ENCODE data around the gene AFF4.
"Not testable (repeated sequence)": the region's sequence is repeated elsewhere in the genome, so short reads cannot be mapped to it uniquely, and the experiment has no call there.

The AFF4 gene

GRCh38 chr5:132854992-132855391 lies 108.4 kb downstream of the AFF4 start:
- DNase-seq: not testable (repeated sequence)

DNA sequence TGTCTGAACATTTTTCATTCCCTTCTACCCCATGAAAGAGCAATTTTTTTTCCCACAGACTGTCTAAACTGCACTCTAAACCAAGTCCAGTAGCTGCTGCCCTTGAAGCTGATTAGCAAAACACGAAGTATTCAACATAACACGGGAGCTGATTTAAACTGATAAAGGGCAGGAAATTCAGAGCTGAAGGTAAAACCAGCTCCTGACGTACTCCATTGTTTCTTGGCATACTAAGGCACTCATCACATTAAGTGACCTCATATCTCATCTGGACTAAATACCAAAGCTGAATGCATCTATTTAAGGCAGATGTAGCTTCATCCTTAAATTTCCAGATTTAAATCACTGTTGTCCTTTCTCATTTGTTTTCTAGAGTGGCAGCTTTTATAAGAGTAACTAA lies 109.1 kb downstream of the AFF4 start:
- no peak for DNase-seq

DNA sequence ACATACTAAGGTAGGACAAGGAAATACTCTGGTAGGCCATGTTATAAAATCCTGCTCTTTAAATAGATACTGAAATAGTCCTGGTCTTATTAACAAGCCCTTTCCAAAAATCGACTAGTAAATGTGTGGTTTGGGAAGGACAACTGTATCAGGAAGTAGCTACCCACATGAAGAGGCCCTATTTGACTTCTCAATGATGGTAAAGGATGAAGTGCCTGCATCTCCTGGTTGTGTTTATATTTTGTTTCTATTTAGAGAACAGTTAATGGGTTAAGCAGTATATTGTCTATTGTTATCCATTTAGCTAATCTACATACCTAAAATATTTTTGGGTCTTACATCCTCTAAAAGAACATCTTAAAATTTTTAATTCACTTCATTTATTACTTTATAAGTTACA lies 109.6 kb downstream of the AFF4 start:
- DNase-seq: no peak

GRCh38 chr5:132853323-132853722 lies 110.1 kb downstream of the AFF4 start:
- DNase-seq: no peak

GRCh38 chr5:132850066-132850465 lies 113.4 kb downstream of the AFF4 start:
- DNase-seq: no peak

GRCh38 chr5:132849347-132849746 lies 114.1 kb downstream of the AFF4 start:
- DNase-seq: no peak

DNA sequence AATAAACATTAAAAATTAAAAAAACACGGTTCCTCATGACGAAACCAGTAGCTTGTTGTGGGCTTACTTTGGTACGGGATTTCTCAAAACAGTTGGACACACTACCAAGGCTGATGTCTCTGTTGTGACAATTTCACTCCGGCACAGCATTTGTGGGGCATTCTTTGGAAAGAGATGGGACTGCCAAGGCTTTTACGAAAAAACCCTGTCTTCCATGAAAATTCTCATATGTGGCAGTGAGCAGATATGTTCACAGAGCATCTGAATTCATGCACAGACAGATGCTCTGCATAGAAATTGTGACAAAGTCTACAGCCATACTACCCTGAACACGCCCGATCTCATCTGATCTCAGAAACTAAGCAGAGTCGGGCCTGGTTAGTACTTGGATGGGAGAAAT lies 115.2 kb downstream of the AFF4 start:
- no peak for DNase-seq

GRCh38 chr5:132841305-132841704 lies 122.1 kb downstream of the AFF4 start:
- peak in 1 of 51 donors; percentile 20 for DNase-seq

DNA sequence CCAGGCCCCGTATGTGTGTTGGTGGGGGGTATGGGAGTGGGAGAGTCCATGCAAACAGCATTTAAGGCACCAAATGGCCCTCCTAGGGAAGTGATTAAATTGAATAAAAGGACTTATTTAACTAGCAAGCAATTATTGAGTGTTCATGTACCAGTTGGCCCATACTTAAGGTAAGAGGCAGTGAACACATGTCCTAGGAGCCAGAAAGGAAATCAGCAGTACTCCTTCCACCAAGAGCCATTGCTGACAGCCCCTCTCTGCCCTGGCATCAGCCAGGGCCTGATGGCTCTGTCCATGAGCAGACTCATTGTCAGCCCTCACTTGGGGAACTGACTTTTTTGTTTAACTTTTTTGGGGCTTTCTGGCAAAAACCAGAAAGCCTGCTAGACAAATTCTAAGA lies 122.5 kb downstream of the AFF4 start:
- no peak for DNase-seq

DNA sequence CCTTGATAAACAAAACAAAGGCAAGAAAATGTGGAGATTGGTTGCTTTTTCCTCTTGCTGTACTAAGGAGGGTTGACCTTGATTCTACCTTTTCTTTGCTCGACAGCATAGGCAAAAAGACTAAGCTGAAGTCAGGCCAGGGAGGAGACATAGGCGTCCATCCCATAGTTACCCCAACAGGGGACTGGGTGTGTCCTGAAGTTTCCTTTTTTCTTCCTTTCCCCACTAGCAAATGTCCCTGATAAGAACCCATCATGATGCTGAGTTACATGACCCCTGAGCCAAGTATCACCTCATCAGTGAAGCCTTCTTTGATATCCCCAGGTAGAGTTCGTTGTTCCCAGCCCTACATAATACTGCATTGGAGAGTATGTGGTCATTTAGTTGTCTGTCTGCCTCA lies 123.1 kb downstream of the AFF4 start:
- DNase-seq: no peak

DNA sequence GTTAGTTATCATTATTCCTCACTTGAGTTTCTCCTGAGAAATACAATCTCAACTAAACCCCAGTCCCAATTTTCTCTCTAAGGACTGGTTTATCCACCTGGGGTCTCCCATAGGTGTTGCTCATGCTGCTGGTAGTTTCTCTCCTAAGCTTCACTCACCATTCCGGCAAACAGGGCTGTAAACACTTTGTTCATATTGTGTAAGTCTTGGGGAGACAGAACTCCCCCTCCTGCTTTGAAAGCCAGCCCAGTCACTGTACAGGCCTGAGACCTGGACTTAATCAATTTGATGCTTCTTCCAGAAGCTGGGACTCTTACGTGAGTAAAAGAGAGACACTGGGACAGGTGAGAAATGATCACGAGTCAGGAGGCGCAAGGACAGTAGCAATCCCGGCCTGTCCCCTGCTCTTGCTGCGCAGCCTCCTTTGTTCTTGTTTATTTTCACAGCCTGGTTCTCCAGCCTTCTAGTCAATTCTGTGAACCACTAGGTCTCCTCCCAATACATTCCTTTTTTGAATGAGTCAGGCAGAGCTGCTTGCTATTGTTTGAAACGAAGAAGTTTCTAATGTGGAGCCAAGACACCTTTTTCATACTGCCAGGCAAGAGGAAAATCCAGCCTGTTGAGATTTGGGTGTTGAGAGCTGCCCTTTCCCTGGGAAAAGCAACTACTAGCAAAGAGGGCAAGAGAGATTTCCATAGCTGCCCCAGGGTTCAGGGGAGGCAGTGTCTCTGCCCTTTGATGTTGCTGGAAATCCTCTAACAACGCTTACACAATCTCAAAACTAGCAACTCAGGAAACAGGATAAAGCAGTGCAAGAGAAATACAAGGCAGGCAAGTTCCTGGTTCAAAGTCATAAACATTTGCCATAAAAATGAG lies 123.8 kb downstream of the AFF4 start:
- DNase-seq: no peak

GRCh38 chr5:132838516-132839282 lies 124.7 kb downstream of the AFF4 start:
- no peak for DNase-seq

GRCh38 chr5:132837868-132838267 lies 125.6 kb downstream of the AFF4 start:
- no peak for DNase-seq

GRCh38 chr5:132836852-132837251 lies 126.6 kb downstream of the AFF4 start:
- DNase-seq: no peak

- DNase-seq: no peak
Observed at GRCh38 chr5:132834057-132834456, 129.4 kb downstream of the AFF4 start.

GRCh38 chr5:132832612-132833011 lies 130.8 kb downstream of the AFF4 start:
- DNase-seq: no peak

- DNase-seq: no peak
Observed at GRCh38 chr5:132831095-132831860, 132.2 kb downstream of the AFF4 start.

- DNase-seq: peak in 17 of 51 donors; percentile 22 to 61 (median 39)
Observed at GRCh38 chr5:132830436-132831094, 132.9 kb downstream of the AFF4 start, which contains the start of gene SHROOM1. Gene SHROOM1 (minus strand): TSS chr5:132830647. CDS start chr5:132826140, 4,507 bp downstream.

- peak in 45 of 51 donors; percentile 31 to 85 (median 60) for DNase-seq
Observed at GRCh38 chr5:132829742-132830435, 133.5 kb downstream of the AFF4 start.

DNA sequence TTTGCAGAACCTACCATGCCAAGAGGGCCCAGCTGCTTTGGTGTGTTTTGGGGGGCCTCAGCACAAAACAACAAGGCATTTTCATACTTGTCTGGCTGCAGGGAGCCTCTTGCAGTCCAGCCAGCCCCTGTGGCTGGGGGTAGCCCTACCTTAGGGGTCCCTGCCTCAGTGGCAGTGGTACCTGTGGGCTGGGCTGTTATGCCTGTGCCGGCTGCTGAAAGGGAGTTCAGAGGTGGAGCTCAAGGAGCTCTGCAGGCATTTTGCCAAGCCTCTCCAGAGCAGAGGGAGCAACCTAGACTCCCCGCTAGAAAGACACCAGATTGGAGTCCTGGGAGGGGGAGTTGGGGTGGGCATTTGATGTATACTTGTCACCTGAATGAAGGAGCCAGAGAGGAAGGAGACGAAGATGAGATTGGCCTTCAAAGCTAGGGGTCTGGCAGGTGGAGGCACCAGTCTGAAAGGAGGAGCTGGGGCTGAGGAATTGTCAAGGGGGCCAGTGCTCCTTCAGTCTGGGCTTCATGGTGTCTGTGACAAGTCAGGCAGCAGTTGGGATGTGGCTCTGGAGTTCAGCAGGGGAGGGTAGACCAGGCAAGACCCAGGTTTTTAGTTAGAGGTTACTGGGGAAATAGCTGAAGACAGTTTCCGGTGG lies 134.5 kb downstream of the AFF4 start:
- DNase-seq: no peak

All from hypothalamus (tissue), 51 donors.